ENCODE results near the gene SNRPA1.

The SNRPA1 gene

DNA sequence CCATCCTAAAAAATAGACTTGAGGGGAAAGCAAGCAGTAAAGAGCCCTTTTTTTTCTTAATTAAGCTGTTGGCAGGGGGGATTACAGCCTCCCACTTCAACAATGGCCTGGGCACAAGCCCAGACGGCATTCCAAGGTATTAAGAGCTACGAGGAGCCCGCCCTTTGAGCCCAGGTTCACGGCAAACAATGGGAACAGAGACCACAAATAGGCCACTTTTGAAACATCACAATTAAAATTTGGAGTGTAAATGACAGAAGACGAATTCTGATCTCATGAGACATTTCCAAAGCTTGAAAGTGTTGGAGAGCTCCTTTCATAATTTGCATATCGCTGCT, 52.1 kb downstream of the SNRPA1 start:
- TF ChIP-seq, protein P1, sequence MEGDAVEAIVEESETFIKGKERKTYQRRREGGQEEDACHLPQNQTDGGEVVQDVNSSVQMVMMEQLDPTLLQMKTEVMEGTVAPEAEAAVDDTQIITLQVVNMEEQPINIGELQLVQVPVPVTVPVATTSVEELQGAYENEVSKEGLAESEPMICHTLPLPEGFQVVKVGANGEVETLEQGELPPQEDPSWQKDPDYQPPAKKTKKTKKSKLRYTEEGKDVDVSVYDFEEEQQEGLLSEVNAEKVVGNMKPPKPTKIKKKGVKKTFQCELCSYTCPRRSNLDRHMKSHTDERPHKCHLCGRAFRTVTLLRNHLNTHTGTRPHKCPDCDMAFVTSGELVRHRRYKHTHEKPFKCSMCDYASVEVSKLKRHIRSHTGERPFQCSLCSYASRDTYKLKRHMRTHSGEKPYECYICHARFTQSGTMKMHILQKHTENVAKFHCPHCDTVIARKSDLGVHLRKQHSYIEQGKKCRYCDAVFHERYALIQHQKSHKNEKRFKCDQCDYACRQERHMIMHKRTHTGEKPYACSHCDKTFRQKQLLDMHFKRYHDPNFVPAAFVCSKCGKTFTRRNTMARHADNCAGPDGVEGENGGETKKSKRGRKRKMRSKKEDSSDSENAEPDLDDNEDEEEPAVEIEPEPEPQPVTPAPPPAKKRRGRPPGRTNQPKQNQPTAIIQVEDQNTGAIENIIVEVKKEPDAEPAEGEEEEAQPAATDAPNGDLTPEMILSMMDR (IDR thresholded peaks at IDR 0.05): no peak

DNA sequence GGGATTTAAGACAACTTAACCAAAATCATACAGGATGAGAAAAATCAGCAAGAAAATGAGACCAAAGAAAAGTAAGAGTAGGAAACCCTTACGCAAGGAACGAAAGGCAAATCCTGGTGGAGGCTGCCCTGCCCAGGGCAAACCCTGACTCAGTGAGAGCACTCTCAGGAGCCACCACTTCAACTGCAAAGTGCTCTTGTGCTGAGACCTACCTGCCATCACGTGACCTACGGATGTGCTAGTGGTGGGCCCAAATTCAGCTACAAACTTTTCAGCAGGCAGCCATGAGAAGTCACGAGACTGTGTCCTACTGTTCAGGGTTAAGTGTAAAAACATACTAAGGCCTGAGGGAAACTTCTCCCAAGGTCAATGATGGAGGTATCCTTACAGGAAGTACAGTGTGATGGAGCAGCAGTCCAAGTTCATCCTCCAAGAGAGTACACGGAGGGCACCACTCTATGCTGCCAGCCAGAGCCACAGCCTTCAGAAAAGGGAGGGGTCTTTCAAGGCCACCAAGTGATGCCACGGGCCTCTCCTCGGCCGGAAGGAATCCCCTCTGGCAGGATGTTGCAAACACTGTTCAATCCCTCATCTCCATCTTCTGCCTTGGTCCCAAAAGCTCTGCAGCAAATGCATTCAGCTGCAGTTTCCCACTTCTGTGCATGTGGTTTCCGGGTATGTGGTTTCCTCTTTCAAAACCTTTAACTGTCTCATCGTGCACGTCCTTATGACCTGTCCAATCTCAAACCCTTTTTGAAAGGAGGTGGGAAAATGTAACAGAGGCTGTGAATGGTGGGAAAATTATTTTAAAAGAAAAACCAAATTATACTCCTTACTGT, 52.7 kb downstream of the SNRPA1 start:
- TF ChIP-seq, protein P1 (IDR thresholded peaks at IDR 0.05): no peak

DNA sequence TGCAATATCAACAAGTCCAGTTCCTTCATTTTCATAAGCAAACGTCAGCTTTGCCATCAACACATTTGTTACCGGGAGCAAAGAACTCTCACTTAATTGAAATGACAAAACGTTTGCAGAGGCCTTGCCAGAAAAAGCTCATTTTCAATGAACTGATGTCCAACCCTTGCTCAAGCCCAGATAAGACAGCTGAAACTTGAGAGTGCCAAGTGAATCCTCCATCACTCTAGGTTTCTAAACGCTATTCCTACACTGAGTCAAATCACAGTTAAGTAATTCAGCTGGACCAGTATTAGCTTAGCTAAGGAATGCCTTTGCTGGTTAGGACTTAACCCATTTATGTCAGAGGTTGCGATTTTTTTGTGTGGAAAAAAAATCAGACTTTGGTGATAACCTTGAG, 54.7 kb downstream of the SNRPA1 start:
- TF ChIP-seq, protein P1 (IDR thresholded peaks at IDR 0.05): no peak

DNA sequence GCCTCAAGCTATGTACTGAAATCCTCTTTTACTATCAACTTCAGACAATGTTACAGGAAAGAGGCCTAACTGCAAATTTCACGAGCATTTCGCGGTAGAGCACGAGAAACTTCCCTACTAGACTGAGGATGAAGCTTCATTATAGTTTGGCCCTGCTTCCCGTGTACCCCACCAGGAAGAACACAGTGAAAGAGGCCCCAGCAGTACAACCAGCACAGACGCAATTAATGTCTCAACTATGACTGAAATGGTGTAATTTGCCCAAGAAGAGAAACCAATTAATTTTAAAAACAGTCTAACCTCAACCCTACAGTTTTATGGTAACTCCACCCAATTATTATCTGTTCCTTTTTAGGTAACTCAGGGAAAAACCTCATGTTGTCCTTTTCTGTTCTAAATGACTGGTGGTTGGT, 55.3 kb downstream of the SNRPA1 start:
- TF ChIP-seq, protein P1 (IDR thresholded peaks at IDR 0.05): no peak

DNA sequence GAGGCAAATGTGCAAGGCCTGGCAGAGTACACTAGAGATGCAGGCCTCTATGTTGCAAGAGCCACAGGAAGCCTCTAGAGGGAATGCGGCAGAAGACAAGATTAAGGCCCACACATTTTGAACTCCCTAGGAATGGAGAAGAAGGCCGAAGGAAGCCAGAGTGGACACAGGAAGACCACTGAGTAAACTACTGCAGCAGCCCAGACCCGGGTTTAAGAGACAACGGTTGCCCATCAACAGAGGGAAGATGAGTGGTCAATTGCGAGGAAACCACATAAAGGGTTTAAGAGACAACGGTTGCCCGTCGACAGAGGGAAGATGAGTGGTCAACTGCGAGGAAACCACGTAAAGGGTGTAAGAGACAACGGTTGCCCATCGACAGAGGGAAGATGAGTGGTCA, 57.8 kb downstream of the SNRPA1 start:
- TF ChIP-seq, protein P1 (IDR thresholded peaks at IDR 0.05): no peak

DNA sequence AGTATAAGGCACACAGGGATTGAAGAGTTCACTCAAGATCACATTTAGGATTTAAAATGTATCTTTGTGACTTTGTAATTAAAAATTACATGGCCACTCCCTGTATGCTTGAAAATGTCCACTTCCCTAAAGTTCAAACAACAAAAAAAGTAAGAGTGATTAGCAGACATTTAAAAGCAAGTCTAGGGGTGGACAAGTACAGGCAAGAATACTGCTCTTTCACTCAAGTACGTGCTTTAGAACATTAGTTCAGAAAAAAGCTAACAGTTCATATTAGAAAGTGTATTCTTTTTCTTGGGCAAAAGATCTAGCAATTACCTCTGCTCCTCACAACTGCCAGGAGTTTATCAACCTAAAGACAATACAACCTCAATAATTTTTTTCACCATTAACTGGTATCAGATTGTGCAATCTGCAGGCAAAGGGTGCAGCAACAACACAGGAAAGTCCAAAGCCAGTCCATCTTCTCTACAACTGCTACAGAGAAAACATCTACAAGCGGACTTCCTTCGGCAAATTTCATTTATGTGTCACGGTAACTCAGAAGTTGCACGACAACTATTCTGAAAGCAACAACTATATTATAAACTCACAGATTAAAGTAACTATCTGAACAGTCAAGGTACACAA, 61.3 kb downstream of the SNRPA1 start:
- TF ChIP-seq, protein P1 (IDR thresholded peaks at IDR 0.05): no peak

DNA sequence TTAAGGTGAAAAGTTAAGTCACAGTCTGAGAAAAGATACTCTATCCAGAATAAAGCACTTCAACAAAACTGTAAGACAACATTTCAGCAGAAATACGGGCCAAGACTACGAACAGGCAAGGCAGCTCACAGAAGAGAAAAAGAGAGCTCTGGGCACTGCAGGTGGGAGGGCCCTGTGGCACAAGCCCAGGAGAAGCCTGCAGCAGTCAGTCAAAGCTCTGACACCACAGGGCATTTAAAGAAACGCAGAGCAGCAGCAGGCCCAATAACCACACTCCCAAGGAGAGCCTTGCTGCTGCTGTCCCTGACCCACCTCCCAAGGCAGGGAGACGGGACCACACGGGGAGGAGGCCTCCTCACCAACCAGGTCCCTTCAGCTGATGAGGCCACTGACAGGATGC, 62.4 kb downstream of the SNRPA1 start:
- TF ChIP-seq, protein P1 (IDR thresholded peaks at IDR 0.05): no peak

Measured in LNCAP (cell line).